ENCODE data around the gene KIZ.

KIZ gene

DNA sequence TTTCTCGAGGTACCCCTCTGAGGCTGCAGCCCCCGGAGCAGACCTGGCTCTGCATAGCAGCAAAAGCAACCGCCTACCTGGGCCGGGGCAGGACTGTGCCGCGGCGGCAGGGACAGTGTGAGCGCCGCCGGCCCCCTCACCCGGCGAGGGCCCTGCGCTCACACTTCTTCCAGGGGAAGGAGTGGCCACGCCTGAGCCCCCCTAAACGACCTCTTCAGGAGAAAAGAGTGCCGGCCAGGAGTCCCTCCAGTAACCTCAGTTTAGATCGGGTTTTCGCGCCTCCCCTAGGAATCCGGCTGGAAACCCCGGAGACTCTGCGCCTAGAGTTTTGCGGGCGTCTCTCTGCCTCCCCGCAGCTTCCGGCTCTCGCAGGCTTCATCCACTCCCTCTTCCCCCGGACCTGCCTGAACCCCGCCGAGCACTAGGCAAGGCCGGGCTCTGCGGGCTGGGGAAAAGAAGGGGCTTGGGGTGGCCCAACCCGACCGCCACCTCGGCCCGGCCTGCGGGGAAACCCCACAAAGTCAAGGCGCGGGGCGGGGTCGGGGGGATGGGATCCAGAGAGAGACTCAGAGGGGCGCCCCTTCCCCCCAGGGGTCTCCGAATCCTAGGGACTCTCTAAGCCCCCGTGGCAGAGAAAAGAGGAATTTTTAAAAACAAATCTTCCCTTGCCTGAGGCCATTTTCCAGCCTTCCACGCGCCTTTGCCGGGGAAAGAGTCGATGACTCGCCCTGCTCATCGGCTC lies 20.3 kb upstream of the KIZ start:
- no peak for DNase-seq

DNA sequence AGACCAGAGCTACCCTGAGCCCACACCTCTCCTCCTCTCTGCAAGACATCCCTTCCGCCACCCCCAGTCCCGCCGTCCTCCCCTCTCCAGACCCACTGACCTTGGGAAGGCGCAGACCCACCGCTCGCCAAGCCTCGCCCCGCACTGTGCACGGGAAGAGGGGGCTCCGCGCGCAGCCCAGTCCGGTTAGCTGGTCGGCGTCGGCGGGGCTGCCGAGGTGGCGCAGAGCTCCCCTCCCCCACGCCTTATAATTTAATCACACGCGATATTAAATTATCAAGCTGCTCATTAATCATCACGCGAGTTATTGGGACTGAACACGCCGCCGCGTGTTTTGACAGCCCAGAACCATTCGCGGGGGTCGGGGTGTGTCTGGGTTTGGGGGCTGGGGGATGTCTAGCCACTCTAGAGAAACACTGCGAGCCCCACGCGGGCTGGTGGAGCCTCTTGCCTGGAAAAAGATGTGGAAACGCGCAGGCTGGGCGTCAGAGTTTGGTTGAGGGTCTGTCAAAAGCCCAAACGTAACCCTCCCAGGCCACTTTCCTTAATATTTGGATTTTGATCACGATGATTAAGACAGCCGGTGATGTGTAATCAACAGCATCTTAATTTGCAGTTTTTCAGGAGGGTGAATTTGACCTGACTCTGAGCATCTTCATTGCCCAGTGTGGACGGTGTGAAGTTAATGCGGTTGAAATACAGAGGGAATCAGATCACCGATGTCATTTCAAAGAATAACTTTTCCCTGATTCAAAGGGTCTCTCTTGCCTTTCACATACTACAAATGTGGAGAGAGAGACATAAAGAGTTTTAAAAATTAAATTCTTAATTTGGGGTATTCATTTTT lies 19.5 kb upstream of the KIZ start, which contains the start of gene LINC00237:
Gene LINC00237 (minus strand): TSS at position 188 of the 847 bp plus-strand sequence.
- DNase-seq, result no peak

DNA sequence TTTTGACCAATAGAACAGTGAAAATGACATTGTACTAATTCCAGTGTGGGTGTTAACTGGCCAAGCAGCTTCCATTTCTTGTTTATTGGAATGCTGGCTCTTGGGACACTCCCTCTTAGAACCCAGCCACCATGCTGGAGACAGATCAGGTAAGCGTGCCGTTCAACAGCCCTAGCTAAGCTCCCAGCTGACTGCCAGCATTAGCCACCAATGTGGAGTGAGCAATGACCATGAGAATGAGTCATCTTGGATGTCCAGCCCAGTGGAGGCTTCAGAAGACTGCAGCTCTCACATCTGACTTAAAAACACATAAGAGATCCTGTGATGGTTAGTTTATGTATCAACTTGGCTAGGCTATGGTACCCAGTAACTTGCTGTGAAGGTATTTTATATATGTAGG lies 16.7 kb upstream of the KIZ start:
- no peak for DNase-seq

DNA sequence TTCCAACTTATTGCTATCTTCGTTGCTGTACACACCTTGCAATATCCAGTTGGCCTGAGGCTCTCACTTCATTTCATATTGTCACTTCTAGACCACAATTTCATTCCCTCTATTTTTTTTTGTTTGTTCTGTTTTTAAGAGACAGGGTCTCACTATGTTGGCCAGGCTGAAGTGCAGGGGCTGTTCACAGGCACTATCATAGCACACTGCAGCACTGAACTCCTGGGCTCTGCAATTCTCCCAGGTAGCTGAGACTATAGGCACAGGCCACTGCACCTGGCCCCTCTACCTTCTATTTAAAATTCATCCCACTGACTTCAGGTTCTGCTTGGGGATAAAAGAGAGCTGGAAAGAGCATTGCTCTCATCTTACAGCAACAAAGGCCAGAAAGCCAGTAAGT lies 15.1 kb upstream of the KIZ start:
- no peak for DNase-seq

DNA sequence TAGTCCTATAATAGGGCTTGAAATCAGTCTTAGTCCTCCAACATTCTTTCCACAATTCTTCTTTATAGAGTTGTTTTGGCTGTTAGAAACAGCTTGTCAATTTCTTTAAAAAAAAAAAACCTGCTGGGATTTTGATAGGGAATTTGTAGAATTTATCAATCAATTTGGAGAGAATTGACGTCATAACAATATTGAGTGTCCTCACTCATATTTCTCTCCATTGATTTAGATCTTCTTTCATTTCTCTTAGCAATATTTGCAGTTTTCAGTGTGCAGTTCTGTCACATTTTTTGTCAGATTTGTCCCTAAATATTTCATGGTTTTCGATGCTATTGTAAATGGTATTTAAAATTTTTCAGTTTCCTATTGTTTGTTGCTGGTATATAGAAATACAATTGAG lies 14.5 kb upstream of the KIZ start:
- DNase-seq, result no peak

DNA sequence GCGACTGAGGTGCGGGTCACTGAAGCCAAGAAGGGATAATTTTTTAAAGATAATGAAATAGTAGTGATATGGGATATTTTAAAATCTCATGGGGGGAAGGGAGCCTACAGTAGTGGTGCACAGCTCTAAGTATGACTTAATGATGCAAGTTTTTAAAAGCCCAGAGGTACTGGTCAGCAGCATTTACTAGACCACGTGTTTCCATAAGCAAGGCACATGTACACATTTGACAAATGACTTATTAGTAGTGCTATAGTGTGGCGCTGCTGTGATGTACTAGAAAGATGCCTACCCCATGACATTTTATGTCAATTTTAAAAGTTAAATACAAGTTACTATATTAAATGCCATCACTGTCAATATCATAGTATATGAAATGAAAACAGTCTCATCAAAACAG lies 12.2 kb upstream of the KIZ start:
- no peak for DNase-seq

DNA sequence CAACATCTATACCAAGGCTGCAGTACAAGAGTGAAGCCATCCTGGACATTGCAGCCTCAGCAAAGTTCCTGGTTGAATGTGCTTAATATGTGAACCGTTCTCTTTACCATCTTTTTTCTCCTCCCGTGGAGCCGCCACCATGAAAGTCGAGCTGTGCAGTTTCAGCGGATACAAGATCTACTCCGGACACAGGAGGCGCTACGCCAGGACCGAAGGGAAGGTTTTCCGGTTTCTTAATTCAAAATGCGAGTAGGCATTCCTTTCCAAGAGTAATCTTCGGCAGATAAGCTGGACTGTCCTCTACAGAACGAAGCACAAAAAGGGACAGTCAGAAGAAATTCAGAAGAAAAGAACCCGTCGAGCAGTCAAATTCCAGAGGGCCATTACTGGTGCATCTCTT lies 11.3 kb upstream of the KIZ start:
- DNase-seq, result no peak

DNA sequence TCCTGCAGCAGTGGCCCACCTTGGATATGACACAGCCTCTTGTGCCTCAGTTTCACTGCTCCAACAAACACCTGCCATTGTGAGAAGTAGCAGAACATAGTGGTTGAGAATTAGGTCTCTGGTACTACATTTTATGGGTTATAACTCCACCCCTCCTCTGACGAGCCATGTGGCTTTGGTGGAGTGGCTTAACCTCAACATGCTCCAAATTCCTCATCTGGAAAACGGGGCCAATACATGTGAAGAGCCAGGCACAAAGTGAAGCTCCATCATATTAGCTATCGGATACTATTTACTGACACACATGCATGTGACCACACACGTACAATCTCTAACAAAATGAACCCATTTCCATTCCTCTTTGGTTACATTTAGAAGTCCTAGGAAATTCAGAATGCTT lies 8.4 kb upstream of the KIZ start:
- DNase-seq, result no peak

DNA sequence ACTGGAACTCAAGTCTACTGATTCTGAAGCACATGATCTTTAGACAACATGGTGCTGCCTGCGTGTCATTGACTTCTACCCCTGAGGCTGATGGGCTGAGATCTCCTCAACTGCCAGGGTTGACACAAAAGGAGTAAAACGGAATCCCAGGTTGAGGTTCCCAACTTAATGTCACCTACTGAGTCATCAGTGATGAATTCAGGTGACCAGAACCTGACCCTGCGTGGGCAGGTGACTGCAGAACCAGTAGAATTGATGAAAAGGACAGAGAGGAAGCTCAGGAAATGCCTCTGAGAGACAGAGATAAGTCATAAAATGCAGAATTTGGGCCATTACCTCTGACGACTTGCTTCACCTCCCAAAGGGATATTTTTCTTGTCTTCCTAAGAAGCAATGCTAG lies 7.7 kb upstream of the KIZ start:
- no peak for DNase-seq

DNA sequence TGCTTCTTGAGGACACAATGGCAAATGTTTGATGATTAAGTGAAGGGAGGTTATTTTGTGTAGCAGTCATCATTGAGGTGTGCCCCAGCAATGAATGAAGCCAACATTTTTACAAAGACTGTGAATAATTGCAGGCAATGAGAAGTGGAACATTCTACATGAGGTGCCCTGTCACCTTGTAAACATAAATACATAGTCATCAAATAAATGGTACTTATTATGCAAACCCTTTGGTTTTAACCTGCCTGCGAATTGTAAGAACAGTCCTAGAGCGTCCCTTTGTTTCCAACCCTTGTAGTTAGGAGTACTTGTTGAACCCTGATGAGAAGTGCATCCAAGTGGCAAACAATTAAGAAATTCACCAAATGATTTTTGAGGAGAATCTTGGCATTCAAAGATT lies 7.1 kb upstream of the KIZ start:
- DNase-seq, result no peak

DNA sequence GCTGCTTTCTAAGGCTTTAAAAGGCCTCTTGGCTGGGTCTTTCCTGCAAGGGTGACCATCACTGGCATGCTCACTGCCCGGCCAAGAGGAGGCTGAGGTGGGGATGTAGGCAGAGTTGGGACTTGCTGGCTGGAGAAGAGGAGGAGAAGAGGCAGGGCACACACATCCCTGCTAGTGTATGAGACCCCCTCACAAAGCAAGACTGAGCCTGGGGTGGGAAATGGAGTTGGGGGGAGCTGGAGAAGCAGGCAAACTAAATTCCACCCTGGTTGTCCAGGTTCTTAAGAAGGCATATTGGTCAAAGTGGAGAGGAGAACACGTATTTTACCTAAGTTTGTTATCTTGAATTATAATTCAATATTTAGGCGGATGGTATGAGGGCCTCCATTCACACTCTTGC lies 1.7 kb upstream of the KIZ start:
- no peak for DNase-seq

DNA sequence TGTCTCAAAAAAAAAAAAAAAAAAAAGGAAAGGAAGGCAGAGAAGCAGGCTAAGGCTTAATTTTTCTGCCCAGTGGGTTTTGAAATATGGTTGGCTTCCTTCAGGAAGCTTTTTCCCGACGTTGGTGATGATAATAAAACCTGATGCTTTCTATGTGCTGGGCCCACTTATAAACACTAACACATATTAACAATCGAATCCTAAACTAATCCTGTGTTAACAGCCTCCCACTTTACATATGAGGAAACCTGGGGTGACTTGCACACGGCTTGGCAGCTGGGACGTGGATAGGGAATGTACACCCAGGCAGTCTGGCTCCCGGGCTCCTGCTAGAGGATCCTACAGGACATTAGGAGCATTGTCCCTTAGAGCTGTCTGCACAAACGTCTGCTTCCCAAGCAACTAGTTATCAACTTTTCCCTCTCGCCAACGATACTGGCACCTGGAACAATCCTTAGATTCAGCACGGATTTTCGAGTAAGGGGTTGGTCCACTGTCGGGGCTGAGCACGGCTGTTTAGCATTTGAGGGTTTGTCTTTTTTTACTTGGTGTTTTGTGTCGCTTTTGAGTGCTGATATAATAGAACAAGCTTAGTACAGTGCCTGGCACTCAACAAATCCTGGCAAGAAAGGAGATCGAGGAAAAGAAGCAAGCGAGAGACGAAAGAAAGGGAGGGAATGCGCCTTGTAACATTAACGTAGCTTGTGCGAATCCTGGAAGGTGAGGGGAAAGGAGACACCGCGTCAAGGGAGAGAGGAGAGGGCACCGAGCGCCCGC lies 622 bp upstream of the KIZ start:
- DNase-seq, result peak in 1 of 2 donors; percentile 58

DNA sequence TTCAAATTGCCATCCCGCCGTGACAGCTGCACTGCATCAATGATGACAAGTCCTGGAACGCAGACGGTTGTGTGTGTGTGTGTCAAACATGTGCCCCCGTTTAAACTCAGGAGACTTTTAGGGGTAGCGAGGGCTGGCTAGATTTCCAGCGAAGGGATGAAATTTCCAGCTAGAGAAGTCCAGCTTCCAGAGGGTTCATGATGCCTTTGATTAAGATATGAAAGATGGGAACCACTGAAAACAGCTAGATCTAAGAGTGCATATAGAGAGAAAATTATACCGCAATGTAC lies 644 bp downstream of the KIZ start:
- peak in 1 of 2 donors; percentile 34 for DNase-seq

DNA sequence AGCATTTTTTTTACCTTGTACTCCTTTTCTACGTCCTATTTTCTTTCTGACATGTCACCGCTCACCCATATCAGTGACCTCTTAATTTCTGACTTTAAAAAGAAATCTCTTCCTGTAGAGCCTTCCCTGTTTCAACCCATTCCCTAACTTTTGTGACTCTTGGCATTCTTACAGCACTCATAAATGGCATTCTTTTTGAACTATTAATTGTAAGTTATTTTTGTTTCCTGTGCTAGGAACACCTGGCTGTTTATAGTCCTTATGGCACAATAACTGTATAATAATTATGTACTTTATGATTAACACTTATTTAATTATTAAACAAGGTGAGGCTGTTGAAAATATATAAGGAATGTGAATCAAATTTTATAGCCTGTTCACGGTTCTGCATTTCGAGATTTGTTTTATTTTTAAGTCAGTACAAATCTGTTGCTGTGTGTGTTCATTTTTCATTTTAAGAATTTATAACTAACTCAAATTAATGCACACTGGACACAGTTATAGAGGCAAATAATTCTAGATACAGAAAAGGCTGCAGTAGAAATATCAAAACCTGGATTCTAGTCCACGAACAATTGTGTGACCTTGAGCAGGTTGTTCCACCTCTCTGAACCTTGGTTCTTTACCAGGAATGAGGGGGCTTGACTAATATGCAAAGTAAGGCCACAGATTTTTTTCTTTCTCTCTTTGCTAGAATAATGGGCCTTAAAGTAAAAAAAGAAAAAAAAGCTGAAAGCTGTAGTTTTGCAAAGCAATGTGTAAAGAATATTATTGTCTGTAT lies 1.5 kb downstream of the KIZ start:
- no peak for DNase-seq

DNA sequence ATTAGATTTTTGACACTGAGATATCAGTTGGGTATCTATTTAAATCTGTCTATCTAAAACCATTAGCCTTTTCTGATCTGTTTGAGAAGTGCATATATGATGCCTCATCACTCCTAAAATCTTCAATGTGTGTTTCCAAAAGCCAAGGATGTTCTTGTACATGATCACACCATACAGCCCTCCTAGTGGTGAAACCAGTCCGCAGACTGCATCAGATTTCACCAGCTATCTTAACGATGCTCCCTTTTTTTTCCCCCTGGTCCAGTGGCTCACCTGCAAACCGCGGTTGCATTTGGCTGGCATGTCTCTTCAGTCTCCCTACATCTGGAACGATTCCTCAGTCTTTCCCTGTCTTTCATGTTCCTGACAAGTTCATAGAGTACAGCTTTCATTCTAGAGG lies 4.0 kb downstream of the KIZ start:
- no peak for DNase-seq

DNA sequence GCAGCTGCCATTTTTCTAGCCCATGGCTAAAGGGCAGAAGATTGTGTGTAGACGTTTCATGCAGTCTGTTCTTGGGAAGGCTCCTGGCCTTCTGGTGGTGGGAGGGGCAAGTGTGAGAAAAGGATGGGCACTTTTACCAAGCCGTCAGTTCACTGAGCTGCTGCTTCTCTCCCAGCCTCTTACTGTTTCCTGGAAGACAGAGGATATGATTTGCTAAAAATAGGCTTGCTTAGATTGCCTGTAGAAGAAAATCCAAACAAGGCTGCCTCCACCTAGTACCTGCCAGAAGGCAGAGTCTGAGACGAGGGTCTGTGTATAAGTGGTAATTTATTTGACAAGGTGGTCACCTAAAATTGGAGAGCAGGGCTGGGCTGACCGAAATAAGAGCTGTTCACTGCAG lies 7.5 kb downstream of the KIZ start:
- DNase-seq, result no peak

DNA sequence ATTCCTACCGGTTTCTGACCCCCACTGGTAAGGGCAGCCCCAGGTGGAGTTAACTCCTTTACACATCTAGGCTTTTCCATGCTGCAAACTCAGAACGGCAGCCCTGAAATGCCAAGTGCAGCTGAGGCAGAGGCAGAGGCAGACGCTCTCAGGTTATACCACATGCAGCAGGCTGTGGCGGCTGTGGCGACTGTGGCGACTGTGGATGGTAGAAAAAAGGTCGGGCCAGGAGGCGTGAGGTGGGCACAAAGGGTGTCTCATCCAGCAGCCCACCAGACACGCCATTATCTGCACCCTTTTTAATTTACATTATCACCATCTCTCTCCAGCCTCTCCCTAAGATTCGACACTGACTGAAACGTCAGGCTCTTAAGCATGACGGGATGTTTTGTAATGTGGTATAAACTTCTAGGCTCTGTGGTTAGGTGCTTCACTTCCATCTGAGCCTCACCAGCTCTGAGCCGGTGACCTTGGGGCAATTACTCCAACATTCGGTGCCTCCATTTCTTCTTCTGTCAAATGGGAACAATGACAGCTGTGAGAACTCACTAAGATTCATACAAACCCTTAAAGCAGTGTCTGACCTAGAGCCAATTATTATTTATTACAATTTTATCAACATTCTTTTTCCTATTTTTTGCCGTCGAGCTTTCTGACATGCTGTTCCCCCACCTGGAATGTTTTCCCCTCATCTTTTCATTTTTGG lies 8.2 kb downstream of the KIZ start:
- DNase-seq, result no peak

DNA sequence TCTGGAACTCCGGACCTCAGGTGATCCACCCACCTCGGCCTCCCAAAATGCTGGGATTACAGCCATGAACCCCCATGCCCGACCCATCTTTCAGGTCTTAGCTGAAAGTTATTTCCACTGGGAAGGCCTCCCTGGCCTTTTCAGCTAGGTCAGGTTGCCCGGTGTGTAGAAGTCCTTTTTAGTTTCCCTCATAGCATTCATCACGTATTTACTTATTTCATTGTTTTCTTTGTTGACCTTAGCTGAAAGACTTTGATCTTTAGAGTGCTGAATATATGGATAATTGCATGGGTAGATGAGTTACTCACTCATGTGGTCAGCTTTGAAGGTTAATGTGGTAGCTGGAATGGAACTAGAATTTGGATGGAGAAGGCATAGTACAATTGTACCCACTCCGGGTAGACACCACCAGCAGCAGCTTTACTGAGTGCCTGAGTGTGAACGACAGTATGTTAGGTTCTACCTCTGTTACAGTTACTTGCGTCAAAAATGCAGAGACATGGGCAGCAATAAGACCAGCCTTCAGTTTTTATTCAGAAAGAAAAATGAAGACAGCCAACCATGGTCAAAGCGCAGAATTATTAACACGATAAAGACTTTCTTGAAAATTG lies 9.1 kb downstream of the KIZ start:
- DNase-seq, result no peak

DNA sequence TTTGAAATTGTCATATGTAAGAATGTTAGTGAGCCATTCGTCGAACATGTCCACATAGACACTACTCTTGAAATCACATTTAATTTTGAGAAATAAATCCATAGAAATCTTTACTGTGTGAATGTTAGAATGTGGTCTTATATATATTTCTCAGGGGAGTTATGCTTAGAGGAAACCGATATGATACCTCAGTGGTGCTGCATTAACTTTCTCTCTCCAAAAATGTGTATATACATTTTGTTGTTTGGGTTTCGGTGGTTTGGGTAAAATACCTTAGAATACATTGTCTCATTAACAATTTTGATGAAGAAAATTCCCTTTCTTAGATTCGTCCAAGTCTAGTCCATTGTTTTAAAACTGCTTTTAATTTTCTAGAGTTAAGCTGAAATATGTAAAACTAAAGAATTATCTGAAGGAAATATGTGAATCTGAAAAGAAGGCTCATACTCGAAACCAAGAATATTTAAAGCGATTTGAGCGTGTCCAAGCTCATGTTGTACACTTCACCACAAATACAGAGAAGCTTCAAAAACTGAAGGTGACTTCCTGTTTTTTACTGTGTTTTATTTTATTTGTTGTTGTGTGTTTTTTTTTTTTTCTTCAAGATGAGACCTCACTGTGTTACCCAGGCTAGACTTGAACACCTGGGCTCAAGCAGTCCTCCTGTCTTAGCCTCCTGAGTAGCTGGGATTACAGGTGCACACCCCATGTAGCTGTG lies 10.3 kb downstream of the KIZ start:
- DNase-seq, result no peak

DNA sequence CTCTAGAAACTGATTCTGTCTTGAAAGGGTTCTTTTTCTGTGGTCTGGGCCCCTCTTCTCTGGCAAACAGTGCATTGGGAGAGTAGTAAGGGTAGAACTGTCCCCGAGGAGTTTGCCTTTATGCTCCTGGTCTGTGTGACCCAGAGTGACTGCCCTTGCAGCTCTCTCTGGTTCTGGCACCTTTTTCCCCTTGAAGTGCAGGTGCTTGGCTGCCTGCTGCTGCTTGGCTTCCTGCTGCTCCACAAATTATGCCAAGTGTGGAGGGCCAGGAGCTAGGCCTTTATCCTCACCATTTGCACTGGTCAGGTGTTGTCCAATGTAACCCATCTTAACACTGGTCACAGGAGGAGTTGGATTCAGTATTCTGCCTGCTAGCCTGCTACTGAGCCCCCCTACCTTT lies 11.2 kb downstream of the KIZ start:
- DNase-seq, result no peak

DNA sequence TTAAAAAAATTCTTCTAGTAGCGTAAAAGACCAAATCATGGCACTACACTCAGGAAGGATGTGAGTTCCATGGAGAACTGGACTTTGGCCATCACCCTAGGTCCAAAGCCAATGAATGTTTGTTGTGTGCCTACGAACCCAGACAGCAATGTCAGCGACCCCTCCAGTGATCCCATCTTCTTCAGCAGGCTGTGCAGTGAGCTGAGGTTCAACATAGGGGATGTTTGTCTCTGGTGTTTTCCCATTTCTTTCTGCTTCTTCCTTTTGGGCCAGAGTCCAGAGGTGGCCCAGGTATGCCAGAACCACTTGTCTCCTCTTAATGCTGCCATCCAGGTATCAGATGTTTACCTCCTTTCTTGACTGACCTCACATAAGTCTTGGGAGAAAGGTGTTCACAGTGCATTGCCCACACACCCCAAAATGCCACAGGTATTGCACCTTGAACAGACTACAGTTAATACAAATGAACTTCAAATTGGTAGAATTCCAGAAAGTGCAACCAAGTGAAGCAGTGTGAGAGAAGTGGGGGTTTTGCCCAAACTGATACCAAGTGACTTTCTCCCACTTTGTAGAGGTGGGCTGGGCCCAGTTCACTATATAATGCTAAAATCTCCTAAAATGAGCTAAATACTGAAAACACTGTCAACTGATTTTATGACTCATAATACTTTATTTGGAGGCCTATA lies 14.1 kb downstream of the KIZ start:
- DNase-seq, result no peak

All from hippocampal formation (tissue), 2 donors.